SK-N-SH (cell line): ENCODE results near the gene NAXD. TPM values are rescaled to one million over a fixed set of nuclear protein-coding genes. Genes with fewer than 3 reads are reported as not detected.

Experiments used
- CTCF ChIA-PET: fragments of 300-600, 350-600 bp; formaldehyde crosslinking; extraction: SDS; loops from one replicate; lab custom pipeline; 2021; lab: Yijun Ruan, JAX
- POLR2A ChIA-PET: fragments of 350-600 bp; sonication (Branson Sonifier 250); formaldehyde crosslinking; extraction: SDS; loops from one replicate; lab custom pipeline; 2020; ENCODE audit warnings: antibody characterized with exemption, inconsistent platforms; lab: Yijun Ruan, JAX
- DNase-seq: peaks from one replicate; pipeline ENCODE4 v3.0.0; 2012
- H2AFZ ChIP-seq: fragments of 200-600 bp; sonication (generic); 2 replicates; pipeline ENCODE4 v1.8.1; 2016; ENCODE audit warnings: antibody characterized with exemption, mild to moderate bottlenecking, low read depth
- H3F3A ChIP-seq: fragments of 200-600 bp; sonication (generic); replicated peaks from 2 replicates; pipeline ENCODE3; 2016; ENCODE audit warnings: antibody characterized with exemption, mild to moderate bottlenecking; ENCODE audit not compliant: insufficient read depth
- H3K27ac ChIP-seq, 2 experiments: fragments of 200-500 bp in 1 of 2; fragments of 200-600 bp in 1 of 2; sonication (Bioruptor generic) in 1 of 2; sonication (generic), shearing (Covaris generic) in 1 of 2; 2 replicates each; pipeline versions ENCODE4 v1.5.1 to v1.6.1; 2014 to 2016; ENCODE audit warnings: low read depth in 2 of 2, inconsistent platforms in 1 of 2, low read length in 1 of 2, mild to moderate bottlenecking in 1 of 2, mixed read lengths in 1 of 2
- H3K27me3 ChIP-seq: fragments of 200-600 bp; sonication (generic), shearing (Covaris generic); 2 replicates; pipeline ENCODE4 v1.6.1; 2016; ENCODE audit warnings: mixed run types; ENCODE audit not compliant: insufficient read depth
- H3K36me3 ChIP-seq, 2 experiments: fragments of 200-500 bp in 1 of 2; fragments of 200-600 bp in 1 of 2; sonication (Bioruptor generic) in 1 of 2; sonication (generic) in 1 of 2; replicated peaks in 1 of 2; 2 replicates each; pipeline versions ENCODE3 to v1.5.1; 2014 to 2016; ENCODE audit warnings: low read length in 1 of 2, mild to moderate bottlenecking in 1 of 2; ENCODE audit not compliant: insufficient read depth in 2 of 2, control insufficient read depth in 1 of 2
- H3K4me1 ChIP-seq, 2 experiments: fragments of 200-500 bp in 1 of 2; fragments of 200-600 bp in 1 of 2; sonication (Bioruptor generic) in 1 of 2; sonication (generic), shearing (Covaris generic) in 1 of 2; 2 replicates each; pipeline versions ENCODE4 v1.5.1 to v1.6.1; 2014 to 2016; ENCODE audit warnings: low read depth in 1 of 2, low read length in 1 of 2, mixed run types in 1 of 2; ENCODE audit not compliant: insufficient read depth in 2 of 2, control insufficient read depth in 1 of 2
- H3K4me2 ChIP-seq: fragments of 200-600 bp; sonication (generic), shearing (Covaris generic); 2 replicates; pipeline ENCODE4 v1.6.1; 2017; ENCODE audit warnings: mixed run types
- H3K4me3 ChIP-seq, 2 experiments: fragments of 200-500 bp in 1 of 2; fragments of 200-600 bp in 1 of 2; sonication (Bioruptor generic) in 1 of 2; sonication (generic), shearing (Covaris generic) in 1 of 2; 2 replicates each; pipeline versions ENCODE4 v1.5.1 to v1.8.1; 2014 to 2016; ENCODE audit warnings: low read depth in 2 of 2, inconsistent platforms in 1 of 2, low read length in 1 of 2, mild to moderate bottlenecking in 1 of 2, mixed read lengths in 1 of 2, moderate library complexity in 1 of 2
- H3K79me2 ChIP-seq: fragments of 200-600 bp; sonication (generic); 2 replicates; pipeline ENCODE4 v1.8.1; 2017; ENCODE audit warnings: mild to moderate bottlenecking; ENCODE audit not compliant: insufficient read depth
- H3K9ac ChIP-seq: fragments of 200-600 bp; sonication (generic); 2 replicates; pipeline ENCODE4 v1.6.1; 2017; ENCODE audit warnings: mixed run types
- H3K9me2 ChIP-seq: fragments of 200-600 bp; sonication (generic); 2 replicates; pipeline ENCODE4 v1.6.1; 2017; ENCODE audit warnings: mixed run types
- H3K9me3 ChIP-seq: fragments of 200-600 bp; sonication (generic); 2 replicates; pipeline ENCODE4 v1.6.1; 2017; ENCODE audit warnings: mixed run types, mild to moderate bottlenecking, moderate library complexity
- H4K20me1 ChIP-seq: fragments of 200-600 bp; sonication (generic); 2 replicates; pipeline ENCODE4 v1.6.1; 2017; ENCODE audit warnings: mild to moderate bottlenecking, mixed run types; ENCODE audit not compliant: insufficient read depth
- CHD2 ChIP-seq: fragments of 150-350 bp; IDR thresholded peaks from 2 replicates; pipeline ENCODE4 v1.6.1; 2018; ENCODE audit warnings: low read length; ENCODE audit not compliant: partially characterized antibody
- EP300 ChIP-seq, 2 experiments: IDR thresholded peaks; 2 replicates each; pipeline versions ENCODE4 v1.4.0 to v1.6.1; 2012; ENCODE audit warnings: borderline replicate concordance in 1 of 2, low read depth in 1 of 2, low read length in 1 of 2
- EZH2phosphoT487 ChIP-seq: fragments of 200-600 bp; sonication (generic); IDR thresholded peaks from 2 replicates; pipeline ENCODE4 v1.6.1; 2017; ENCODE audit warnings: low read depth, mixed run types, mild to moderate bottlenecking, antibody characterized with exemption, moderate library complexity, borderline replicate concordance
- FOSL2 ChIP-seq: IDR thresholded peaks from 2 replicates; pipeline ENCODE4 v1.4.0; 2012; ENCODE audit warnings: low read depth, mild to moderate bottlenecking, moderate library complexity, borderline replicate concordance
- FOXM1 ChIP-seq: IDR thresholded peaks from 2 replicates; pipeline ENCODE4 v1.4.0; 2012; ENCODE audit warnings: low read depth, mild to moderate bottlenecking
- MXI1 ChIP-seq: IDR thresholded peaks from 2 replicates; pipeline ENCODE4 v1.6.1; 2012; ENCODE audit warnings: mild to moderate bottlenecking, low read depth, low read length, improper control_type of control experiment
- SMC3 ChIP-seq: IDR thresholded peaks from 2 replicates; pipeline ENCODE4 v1.6.1; 2012; ENCODE audit warnings: low read depth, low read length, improper control_type of control experiment
- TCF12 ChIP-seq: IDR thresholded peaks from 2 replicates; pipeline ENCODE4 v1.4.0; 2012
- WGBS: methylation state at CpG from one replicate; pipeline ENCODE4 v1.1.6; 2017; ENCODE audit warnings: low lambda C conversion rate; 5-methylcytosine and 5-hydroxymethylcytosine counted together
- polyA plus RNA-seq, 3 experiments: library from polyadenylated mRNA; depleted of rRNA; stranded (reverse); fragments of >200 nt; gene quantifications; 2 replicates each; pipeline ENCODE4 v1.2.3, GENCODE V29; 2012
- TF ChIP-seq, protein P1 (sequence below): IDR thresholded peaks from 2 replicates; pipeline ENCODE4 v1.4.0; 2012; ENCODE audit warnings: low read depth
- TF ChIP-seq, protein P2 (sequence below): IDR thresholded peaks from 2 replicates; pipeline ENCODE4 v1.4.0; 2012; ENCODE audit warnings: low read depth, borderline replicate concordance

The NAXD gene
- polyA plus RNA-seq, 1 of the 3 experiments (the other 2 are of a cell fraction): 32.4 TPM

DNA sequence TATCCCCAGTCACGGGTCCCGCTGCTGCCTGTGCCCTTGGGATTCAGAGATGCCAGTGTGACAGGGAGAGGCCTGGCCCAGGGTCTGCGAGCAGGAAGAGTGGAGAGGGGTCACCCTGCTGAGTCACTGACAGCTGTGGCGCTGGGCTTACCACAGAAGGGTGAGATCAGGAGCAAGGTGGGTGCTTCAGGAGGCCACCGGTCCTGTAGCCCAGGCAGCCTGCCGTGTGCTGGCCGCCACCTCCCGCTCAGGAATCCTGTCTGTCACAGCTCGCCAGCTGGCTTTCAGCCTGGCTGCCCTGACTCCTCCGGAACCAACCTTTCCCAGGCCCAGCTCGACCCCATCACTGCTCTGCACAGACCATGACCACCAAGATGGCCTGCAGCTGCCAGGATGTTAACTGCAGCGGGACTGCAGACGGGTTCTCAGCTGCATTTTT lies 25.3 kb downstream of the NAXD start:
- Histone ChIP-seq H3K27me3 (no peaks in the 10 kb centered on the region), H3K4me2 (no peak overlapping the region), H4K20me1 (no peaks in the 10 kb centered on the region), H3K9me2 (no peaks in the 10 kb centered on the region), H3K27ac (peak overlapping the region in 1 of 2 experiments; percentile 54; a peak in 2 of 4 replicates), H3K79me2 (peaks cover 4% of the 10 kb centered on the region; the same call in 1 of the 2 replicates), H3K9ac (no peak overlapping the region), H3K9me3 (no peaks in the 10 kb centered on the region), H3K36me3 (peaks cover 26 to 87% of the 10 kb centered on the region in 2 experiments), H3F3A (peaks cover 6% of the 10 kb centered on the region), H3K4me3 (no peak overlapping the region), H3K4me1 (peaks cover 0 to 17% of the 10 kb centered on the region in 2 experiments; a peak in 1 of 4 replicates), H2AFZ (no peak overlapping the region)
- peak; percentile 68 for DNase-seq
- POLR2A ChIA-PET: interaction anchor here (1.0 kb wide), 1 partner anchor 11 kb away, joined by 3 read pairs; no protein-coding TSS in a partner anchor
- CTCF ChIA-PET: interaction anchor here (0.7 to 2.2 kb wide), 5 partner anchors 12 to 61 kb away, joined by 3 to 6 read pairs (median 3); no protein-coding TSS in a partner anchor
- TF ChIP-seq, protein P1, sequence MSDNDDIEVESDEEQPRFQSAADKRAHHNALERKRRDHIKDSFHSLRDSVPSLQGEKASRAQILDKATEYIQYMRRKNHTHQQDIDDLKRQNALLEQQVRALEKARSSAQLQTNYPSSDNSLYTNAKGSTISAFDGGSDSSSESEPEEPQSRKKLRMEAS: no peak
- TF ChIP-seq CHD2: no peak
- no peak for TF ChIP-seq FOSL2
- TF ChIP-seq EZH2phosphoT487: no peak
- no peak for TF ChIP-seq EP300 (IDR thresholded peaks at IDR 0.05; ENCODE audit: borderline replicate concordance in 1 of 2, low read depth in 1 of 2, low read length in 1 of 2)
- TF ChIP-seq, protein P2, sequence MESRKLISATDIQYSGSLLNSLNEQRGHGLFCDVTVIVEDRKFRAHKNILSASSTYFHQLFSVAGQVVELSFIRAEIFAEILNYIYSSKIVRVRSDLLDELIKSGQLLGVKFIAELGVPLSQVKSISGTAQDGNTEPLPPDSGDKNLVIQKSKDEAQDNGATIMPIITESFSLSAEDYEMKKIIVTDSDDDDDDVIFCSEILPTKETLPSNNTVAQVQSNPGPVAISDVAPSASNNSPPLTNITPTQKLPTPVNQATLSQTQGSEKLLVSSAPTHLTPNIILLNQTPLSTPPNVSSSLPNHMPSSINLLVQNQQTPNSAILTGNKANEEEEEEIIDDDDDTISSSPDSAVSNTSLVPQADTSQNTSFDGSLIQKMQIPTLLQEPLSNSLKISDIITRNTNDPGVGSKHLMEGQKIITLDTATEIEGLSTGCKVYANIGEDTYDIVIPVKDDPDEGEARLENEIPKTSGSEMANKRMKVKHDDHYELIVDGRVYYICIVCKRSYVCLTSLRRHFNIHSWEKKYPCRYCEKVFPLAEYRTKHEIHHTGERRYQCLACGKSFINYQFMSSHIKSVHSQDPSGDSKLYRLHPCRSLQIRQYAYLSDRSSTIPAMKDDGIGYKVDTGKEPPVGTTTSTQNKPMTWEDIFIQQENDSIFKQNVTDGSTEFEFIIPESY: no peak
- TF ChIP-seq FOXM1: no peak
- no peak; the same call in 1 of the 2 replicates for TF ChIP-seq MXI1
- TF ChIP-seq TCF12: no peak
- WGBS: 62% methylated on average over 6 of the region's 13 CpGs

DNA sequence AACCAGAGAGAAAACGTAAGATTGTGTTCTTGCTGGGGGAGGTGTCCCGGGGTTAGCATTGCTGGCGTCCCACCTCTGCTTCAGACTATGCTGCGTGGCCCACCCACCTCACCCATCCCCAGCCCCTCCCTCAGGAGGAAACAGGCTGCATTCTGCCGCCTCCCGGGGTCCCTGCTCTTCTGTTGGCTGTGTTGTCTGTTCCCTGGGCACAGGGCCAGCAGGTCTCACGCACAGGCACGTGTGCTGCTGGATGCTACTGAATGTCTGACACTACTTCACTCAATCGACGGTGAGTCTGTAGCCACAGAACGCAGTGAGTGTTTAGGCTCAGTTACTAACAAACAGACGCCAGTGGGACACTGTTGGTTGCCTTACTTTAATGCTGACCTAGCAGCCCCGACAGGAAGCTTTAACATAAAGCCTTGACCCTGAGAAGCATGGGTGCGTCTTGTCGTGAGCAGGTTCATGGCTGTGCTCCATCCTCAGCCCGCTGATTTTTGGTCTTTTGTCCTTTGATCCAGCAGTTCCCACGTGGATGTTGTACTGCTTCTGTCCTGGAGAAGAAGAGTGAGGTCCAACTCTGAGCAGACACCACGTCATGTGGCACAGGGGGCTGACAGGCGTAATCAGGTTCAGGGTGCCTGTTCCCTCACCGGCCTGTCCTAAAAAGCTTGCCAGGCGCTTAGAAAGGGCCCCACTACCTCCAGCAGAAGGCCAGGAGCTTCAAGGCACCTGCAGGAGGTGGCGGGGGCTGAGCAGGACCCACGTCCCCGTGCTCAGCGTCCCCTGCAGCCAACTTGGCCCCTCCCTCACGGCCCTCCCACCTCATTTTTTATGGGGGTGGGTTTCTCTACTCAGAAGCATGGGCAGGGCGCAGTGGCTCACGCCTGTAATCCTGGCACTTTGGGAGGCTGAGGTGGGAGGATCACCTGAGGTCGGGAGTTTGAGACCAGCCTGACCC lies 26.0 kb downstream of the NAXD start:
- Histone ChIP-seq H3K9ac (no peak overlapping the region), H3K27me3 (no peaks in the 10 kb centered on the region), H4K20me1 (no peaks in the 10 kb centered on the region), H2AFZ (no peak overlapping the region), H3K36me3 (peaks cover 22 to 83% of the 10 kb centered on the region in 2 experiments), H3F3A (peaks cover 6% of the 10 kb centered on the region), H3K4me1 (peaks cover 0 to 17% of the 10 kb centered on the region in 2 experiments; a peak in 1 of 4 replicates), H3K9me2 (no peaks in the 10 kb centered on the region), H3K27ac (peak overlapping the region in 1 of 2 experiments; percentile 54; a peak in 2 of 4 replicates), H3K4me2 (no peak overlapping the region), H3K4me3 (no peak overlapping the region), H3K79me2 (no peaks in the 10 kb centered on the region), H3K9me3 (no peaks in the 10 kb centered on the region)
- no peak for TF ChIP-seq SMC3
- TF ChIP-seq FOSL2: no peak
- TF ChIP-seq CHD2: peak; percentile 33
- no peak for TF ChIP-seq EZH2phosphoT487
- peak; percentile 80 for TF ChIP-seq MXI1
- 79% methylated on average over 21 of the region's 29 CpGs for WGBS
- POLR2A ChIA-PET: interaction anchor here (1.0 kb wide), 1 partner anchor 12 kb away, joined by 3 read pairs; no protein-coding TSS in a partner anchor
- DNase-seq: peak; percentile 81
- CTCF ChIA-PET: interaction anchor here (0.7 to 2.2 kb wide), 4 partner anchors 13 to 48 kb away, joined by 3 to 6 read pairs (median 4); no protein-coding TSS in a partner anchor
